ENCODE results near the gene TP53BP1.

DNA sequence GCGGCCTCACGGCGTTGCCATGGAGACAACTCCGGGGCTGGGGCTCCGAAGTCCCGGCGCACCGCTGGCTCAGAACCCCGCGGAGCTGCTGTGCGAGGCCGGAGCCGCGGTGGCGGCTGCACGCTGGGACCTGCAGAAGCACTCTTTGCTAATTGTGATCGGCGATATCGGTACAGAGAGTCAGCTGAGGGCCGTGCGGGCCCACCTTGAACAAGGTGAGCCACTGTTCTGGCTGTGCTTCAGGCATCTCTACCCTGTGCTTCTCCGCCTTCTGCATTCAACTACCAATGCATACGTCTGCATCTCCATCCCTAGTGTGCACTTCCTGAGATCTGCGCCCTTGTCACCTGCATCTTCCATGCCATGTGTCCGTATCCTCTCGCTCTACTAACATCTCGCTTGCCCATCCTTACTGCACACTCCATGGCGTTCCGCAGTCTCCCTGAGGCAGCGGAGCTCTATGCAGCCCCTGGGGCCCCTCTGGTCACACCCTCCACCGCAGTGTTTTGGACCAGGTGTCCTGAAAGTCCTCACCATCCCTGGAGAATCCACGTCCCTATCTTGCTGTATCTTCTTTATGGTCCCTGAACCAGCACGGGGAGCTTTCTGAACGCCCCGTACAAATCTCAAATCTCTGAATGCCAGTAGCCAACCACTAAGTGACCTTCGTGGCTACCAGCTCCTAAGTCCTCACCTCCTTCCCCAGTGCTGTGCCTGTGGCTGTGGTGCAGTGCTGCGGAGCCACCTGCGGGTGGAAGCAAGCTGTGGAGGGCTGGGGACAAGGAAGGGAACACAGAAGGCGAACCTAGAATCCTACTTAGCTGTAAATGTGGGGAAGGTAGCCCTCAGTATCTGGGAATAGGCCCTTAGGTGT, 18.3 kb upstream of the TP53BP1 start:
- TF ChIP-seq, protein P1, sequence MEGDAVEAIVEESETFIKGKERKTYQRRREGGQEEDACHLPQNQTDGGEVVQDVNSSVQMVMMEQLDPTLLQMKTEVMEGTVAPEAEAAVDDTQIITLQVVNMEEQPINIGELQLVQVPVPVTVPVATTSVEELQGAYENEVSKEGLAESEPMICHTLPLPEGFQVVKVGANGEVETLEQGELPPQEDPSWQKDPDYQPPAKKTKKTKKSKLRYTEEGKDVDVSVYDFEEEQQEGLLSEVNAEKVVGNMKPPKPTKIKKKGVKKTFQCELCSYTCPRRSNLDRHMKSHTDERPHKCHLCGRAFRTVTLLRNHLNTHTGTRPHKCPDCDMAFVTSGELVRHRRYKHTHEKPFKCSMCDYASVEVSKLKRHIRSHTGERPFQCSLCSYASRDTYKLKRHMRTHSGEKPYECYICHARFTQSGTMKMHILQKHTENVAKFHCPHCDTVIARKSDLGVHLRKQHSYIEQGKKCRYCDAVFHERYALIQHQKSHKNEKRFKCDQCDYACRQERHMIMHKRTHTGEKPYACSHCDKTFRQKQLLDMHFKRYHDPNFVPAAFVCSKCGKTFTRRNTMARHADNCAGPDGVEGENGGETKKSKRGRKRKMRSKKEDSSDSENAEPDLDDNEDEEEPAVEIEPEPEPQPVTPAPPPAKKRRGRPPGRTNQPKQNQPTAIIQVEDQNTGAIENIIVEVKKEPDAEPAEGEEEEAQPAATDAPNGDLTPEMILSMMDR (IDR thresholded peaks at IDR 0.05 in 4 of 5, conservative IDR thresholded peaks at IDR 0.05 in 1 of 5): peak in 1 of 5 experiments; percentile 11
- peak in 1 of 2 donors; percentile 47 for TF ChIP-seq POLR2A (IDR thresholded peaks at IDR 0.05)
